Smooth muscle cell (in vitro differentiated cells): ENCODE measurements around the gene B3GAT3. TPM values are rescaled to one million over a fixed set of nuclear protein-coding genes. Genes with fewer than 3 reads are reported as not detected.
A peak's percentile ranks its signal among the peaks of the same experiment; 100 is the strongest.
"Not testable (repeated sequence)": the region's sequence is repeated elsewhere in the genome, so short reads cannot be mapped to it uniquely, and the experiment has no call there.

ENCODE experiments used
- DNase-seq: peaks from one replicate; lab custom pipeline; 2025; ENCODE audit not compliant: unreplicated experiment; lab: John Stamatoyannopoulos, UW
- H2AFZ ChIP-seq: fragments of 200-600 bp; sonication (generic); 2 replicates; pipeline ENCODE4 v1.6.0; 2016; ENCODE audit warnings: antibody characterized with exemption, low read depth, mild to moderate bottlenecking
- H3F3A ChIP-seq: fragments of 200-600 bp; sonication (generic); 2 replicates; pipeline ENCODE4 v1.6.0; 2017; ENCODE audit warnings: antibody characterized with exemption, low read depth
- H3K27ac ChIP-seq: fragments of 200-600 bp; sonication (generic); 2 replicates; pipeline ENCODE4 v1.5.1; 2016; ENCODE audit warnings: low read depth, mild to moderate bottlenecking
- H3K27me3 ChIP-seq: fragments of 200-600 bp; sonication (generic); 2 replicates; pipeline ENCODE4 v1.6.1; 2016; ENCODE audit warnings: low read depth, mild to moderate bottlenecking
- H3K36me3 ChIP-seq: fragments of 200-600 bp; sonication (generic); 2 replicates; pipeline ENCODE4 v1.5.1; 2016; ENCODE audit warnings: low read depth
- H3K4me1 ChIP-seq: fragments of 200-600 bp; sonication (generic); 2 replicates; pipeline ENCODE4 v1.5.1; 2016; ENCODE audit warnings: low read depth
- H3K4me2 ChIP-seq: fragments of 200-600 bp; sonication (generic); 2 replicates; pipeline ENCODE4 v1.6.0; 2016; ENCODE audit warnings: mild to moderate bottlenecking
- H3K4me3 ChIP-seq: fragments of 200-600 bp; sonication (generic); 2 replicates; pipeline ENCODE4 v1.5.1; 2016; ENCODE audit warnings: mild to moderate bottlenecking
- H3K79me2 ChIP-seq: fragments of 200-600 bp; sonication (generic); 2 replicates; pipeline ENCODE4 v1.6.0; 2016; ENCODE audit warnings: low read depth, mild to moderate bottlenecking
- H3K9ac ChIP-seq: fragments of 200-600 bp; sonication (generic); 2 replicates; pipeline ENCODE4 v1.6.0; 2016; ENCODE audit warnings: low read depth
- H3K9me3 ChIP-seq: fragments of 200-600 bp; sonication (generic); replicated peaks from 2 replicates; pipeline ENCODE4 v1.5.1; 2016; ENCODE audit warnings: low read depth
- H4K20me1 ChIP-seq: fragments of 200-600 bp; sonication (generic); 2 replicates; pipeline ENCODE4 v1.6.0; 2016; ENCODE audit warnings: low read depth
- CTCF ChIP-seq: fragments of 200-600 bp; sonication (generic); IDR thresholded peaks from 2 replicates; pipeline ENCODE4 v1.5.1; 2017; ENCODE audit warnings: borderline replicate concordance, mild to moderate bottlenecking, antibody characterized with exemption; ENCODE audit not compliant: insufficient read depth, poor library complexity, severe bottlenecking
- WGBS: methylation state at CpG from one replicate; pipeline ENCODE4 v1.1.7; 2016; ENCODE audit warnings: low lambda C conversion rate; 5-methylcytosine and 5-hydroxymethylcytosine counted together
- polyA plus RNA-seq: library from polyadenylated mRNA; unstranded; fragments of >200 nt; fragmentation: Nextera tagmentation; extraction: Ambion mirVana; gene quantifications from 2 replicates; pipeline ENCODE4 v1.2.1, GENCODE V29; 2016
- total RNA-seq: library from RNA; depleted of rRNA; stranded (reverse); fragments of >200 nt; gene quantifications from 2 replicates; pipeline ENCODE4 v1.2.3, GENCODE V29; 2014

Gene B3GAT3
- total and polyA plus RNA-seq, 2 experiments from 2014 or later: 20.0 to 66.9 TPM

DNA sequence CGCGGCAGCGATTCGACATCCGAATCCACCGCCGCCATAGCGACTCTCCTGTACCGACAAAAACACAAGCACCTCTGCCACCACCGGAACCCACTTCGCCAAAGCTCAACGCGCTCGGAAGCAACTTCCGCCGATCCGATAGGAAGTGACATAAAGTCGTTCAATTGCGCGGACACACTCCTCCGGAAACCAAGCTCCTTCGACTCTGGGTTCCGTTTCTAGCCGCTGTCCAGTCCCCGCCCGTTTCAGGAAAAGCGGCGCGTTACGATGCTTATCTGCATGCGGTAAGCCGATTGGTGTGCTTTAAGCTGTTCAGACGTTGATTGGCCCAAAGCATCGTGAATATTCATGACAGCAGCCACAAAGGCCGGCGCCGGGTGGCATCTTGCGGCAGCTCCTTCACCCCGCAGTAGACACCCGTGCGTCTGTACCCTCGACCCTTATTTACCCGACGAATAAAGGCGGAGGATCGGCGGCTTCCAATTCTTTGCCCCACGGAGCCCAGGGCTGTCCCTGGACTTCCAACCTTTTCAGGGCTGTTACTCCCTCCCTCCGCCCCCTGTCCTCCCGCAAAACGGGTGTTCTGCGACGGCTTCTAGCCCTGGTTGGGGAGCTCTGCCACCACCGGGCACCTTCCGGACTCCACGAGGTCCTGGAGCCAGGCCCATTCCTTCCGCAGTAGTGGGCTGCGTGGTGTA lies 30.2 kb downstream of the B3GAT3 start, which contains the start of gene TUT1:
TUT1 (minus strand) TSS at position 76 of the 698 bp plus-strand sequence; CDS start at position 38, 38 bp downstream.
- peaks cover 18% of the 10 kb centered on the region for H3K79me2 ChIP-seq
- peak; percentile 77 for DNase-seq
- WGBS: under 1% methylated on average over 58 of the region's 58 CpGs

GRCh38 chr11:62588966-62589637 lies 32.7 kb downstream of the B3GAT3 start:
- no peaks in the 10 kb centered on the region for H3K9me3 ChIP-seq
- no peak overlapping the region for H3K9ac ChIP-seq
- no peaks in the 10 kb centered on the region for H3K27me3 ChIP-seq
- no peaks in the 10 kb centered on the region for H4K20me1 ChIP-seq
- H3K36me3 ChIP-seq: no peaks in the 10 kb centered on the region
- peak overlapping the region; percentile 18 for H3K27ac ChIP-seq
- H3K79me2 ChIP-seq: peaks cover 18% of the 10 kb centered on the region
- H2AFZ ChIP-seq: no peak overlapping the region
- no peak overlapping the region for H3K4me3 ChIP-seq
- WGBS: 75% methylated on average over 18 of the region's 18 CpGs
- no peak for DNase-seq
- no peak overlapping the region for H3K4me2 ChIP-seq
- H3K4me1 ChIP-seq: no peaks in the 10 kb centered on the region
- peak; percentile 29 for TF ChIP-seq CTCF
- peaks cover 14% of the 10 kb centered on the region for H3F3A ChIP-seq

More for the DNA sequence above, 30.2 kb downstream of the B3GAT3 start, which contains the start of gene TUT1:
- no peaks in the 10 kb centered on the region for H3K9me3 ChIP-seq
- H2AFZ ChIP-seq: peak within 1 kb of the TSS; percentile 80
- H4K20me1 ChIP-seq: no peaks in the 10 kb centered on the region
- H3K4me2 ChIP-seq: peak within 1 kb of the TSS; percentile 91
- no peaks in the 10 kb centered on the region for H3K27me3 ChIP-seq
- H3K9ac ChIP-seq: peak within 1 kb of the TSS; percentile 92
- H3K27ac ChIP-seq: peak within 1 kb of the TSS; percentile 90
- no peak for TF ChIP-seq CTCF
- H3F3A ChIP-seq: peaks cover 14% of the 10 kb centered on the region
- no peaks in the 10 kb centered on the region for H3K36me3 ChIP-seq
- no peaks in the 10 kb centered on the region for H3K4me1 ChIP-seq
- peak within 1 kb of the TSS; percentile 84 for H3K4me3 ChIP-seq

DNA sequence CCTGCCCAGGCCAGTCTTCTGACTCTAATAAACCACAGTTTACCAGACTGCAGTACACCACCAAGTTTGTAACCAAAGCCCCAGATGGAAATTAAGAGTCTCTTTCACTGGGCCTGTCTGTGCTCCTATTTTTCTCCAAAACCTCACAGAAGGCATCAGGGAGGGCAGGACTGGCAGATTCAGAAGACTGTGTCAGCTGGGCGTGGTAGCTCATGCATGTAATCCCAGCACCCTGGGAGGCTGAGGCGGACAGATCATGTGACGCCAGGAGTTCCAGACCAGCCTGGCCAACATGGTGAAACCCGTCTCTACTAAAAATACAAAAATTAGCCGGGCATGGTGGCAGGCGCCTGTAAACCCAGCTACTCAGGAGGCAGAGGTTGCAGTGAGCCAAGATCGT lies 36.4 kb downstream of the B3GAT3 start:
- H4K20me1 ChIP-seq, DNase-seq, H3K27me3 ChIP-seq, H3K4me3 ChIP-seq, H3K27ac ChIP-seq, H3K4me1 ChIP-seq, H3K36me3 ChIP-seq, H3K4me2 ChIP-seq, H3K9ac ChIP-seq, H3F3A ChIP-seq, H2AFZ ChIP-seq, H3K9me3 ChIP-seq: not testable (repeated sequence)
- peaks cover 17% of the 10 kb centered on the region for H3K79me2 ChIP-seq
- WGBS: 99% methylated on average over 7 of the region's 7 CpGs

DNA sequence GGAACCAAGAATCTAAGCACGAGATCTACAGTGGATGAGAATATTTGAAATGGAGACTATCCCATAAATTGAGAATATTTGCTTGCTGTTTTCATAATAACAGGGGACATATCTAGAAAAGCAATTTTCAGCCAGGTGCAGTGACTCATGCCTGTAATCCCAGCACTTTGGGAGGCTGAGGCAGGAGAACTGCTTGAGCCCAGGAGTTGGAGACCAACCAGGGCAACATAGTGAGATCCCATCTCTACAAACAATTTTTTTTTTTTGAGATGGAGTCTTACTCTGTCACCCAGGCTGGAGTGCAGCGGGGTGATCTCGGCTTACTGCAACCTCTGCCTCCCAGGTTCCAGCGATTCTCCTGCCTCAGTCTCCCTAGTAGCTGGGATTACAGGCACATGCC lies 40.1 kb downstream of the B3GAT3 start:
- H3K27me3 ChIP-seq, H3K4me3 ChIP-seq, DNase-seq, H3K36me3 ChIP-seq, H4K20me1 ChIP-seq, H3K4me1 ChIP-seq, H3K4me2 ChIP-seq, H2AFZ ChIP-seq, H3K27ac ChIP-seq, H3F3A ChIP-seq, H3K9me3 ChIP-seq, H3K9ac ChIP-seq, H3K79me2 ChIP-seq: not testable (repeated sequence)
- 97% methylated on average over 4 of the region's 4 CpGs for WGBS
